SJSA1 (cell line): Measurements from ENCODE around the gene P3R3URF. TPM values are rescaled to one million over a fixed set of nuclear protein-coding genes. Genes with fewer than 3 reads are reported as not detected.
"Not testable (repeated sequence)": the region's sequence is repeated elsewhere in the genome, so short reads cannot be mapped to it uniquely, and the experiment has no call there.

Source experiments
- DNase-seq, 2 experiments: peaks; one replicate each; pipeline ENCODE4 v3.0.0-alpha.2; 2015 to 2020; ENCODE audit warnings: low spot score in 2 of 2, low read depth in 1 of 2
- H3K27ac ChIP-seq: fragments of 250-450 bp; sonication (Bioruptor Pico); 2 replicates; pipeline ENCODE4 v1.5.1; 2020; ENCODE audit warnings: mild to moderate bottlenecking, moderate library complexity
- H3K27me3 ChIP-seq: fragments of 250-450 bp; sonication (Bioruptor Pico); replicated peaks from 2 replicates; pipeline ENCODE4 v1.5.1; 2020; ENCODE audit warnings: mild to moderate bottlenecking, moderate library complexity
- H3K36me3 ChIP-seq: fragments of 250-450 bp; sonication (Bioruptor Pico); 2 replicates; pipeline ENCODE4 v1.5.1; 2020; ENCODE audit warnings: mild to moderate bottlenecking
- H3K4me1 ChIP-seq: fragments of 250-450 bp; sonication (Bioruptor Pico); replicated peaks from 2 replicates; pipeline ENCODE4 v1.6.1; 2021; ENCODE audit warnings: mild to moderate bottlenecking
- H3K4me3 ChIP-seq: fragments of 250-450 bp; sonication (Bioruptor Pico); 2 replicates; pipeline ENCODE4 v1.5.1; 2020; ENCODE audit warnings: mild to moderate bottlenecking
- H3K9me3 ChIP-seq: fragments of 250-450 bp; sonication (Bioruptor Pico); replicated peaks from 2 replicates; pipeline ENCODE4 v1.5.1; 2020; ENCODE audit warnings: mild to moderate bottlenecking
- total RNA-seq: library from RNA; depleted of rRNA; stranded (reverse); fragments of >200 nt; shearing (Covaris generic); gene quantifications from 2 replicates; pipeline ENCODE4 v1.2.3, GENCODE V29; 2014; rRNA removed

Gene P3R3URF
- not detected in 2 replicates for total RNA-seq

DNA sequence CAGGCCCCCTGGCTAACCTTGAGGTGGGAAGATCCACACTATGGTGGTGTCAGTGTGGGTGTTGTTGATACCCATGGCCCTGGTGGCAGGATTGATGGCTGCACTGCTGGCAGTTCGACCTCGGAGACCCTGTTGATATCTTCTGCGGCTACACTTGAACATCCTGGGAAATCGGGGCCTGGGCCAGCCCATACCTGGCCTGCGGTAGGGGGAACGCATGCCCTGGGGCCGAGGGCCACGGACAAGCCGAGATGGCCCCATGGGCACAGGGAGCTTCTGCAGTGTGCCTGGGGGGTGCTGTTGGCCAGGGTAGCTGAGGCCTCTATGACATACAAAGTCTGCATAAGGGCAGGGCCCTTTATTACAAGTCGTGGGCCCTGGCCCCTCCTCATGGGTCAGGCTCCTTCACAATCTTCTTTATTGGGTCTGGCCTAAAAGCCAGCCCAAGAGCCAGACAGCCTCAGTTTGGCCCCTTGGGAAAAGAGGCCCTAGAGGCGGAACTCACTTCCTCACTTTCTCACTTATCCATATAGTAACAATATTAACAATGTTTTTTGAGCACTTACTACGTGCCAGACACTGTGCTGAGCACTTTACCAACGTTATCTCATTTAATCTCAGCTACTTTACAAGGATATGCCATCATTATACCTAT lies at the start of gene P3R3URF:
Gene P3R3URF (minus strand): TSS at position 278 of the 655 bp plus-strand sequence. CDS start 17 bp downstream, at position 261.
- DNase-seq, result no peak
- no peaks in the 10 kb centered on the region for H3K9me3 ChIP-seq
- no peak within 1 kb of the TSS for H3K4me3 ChIP-seq
- no peaks in the 10 kb centered on the region for H3K36me3 ChIP-seq
- H3K27me3 ChIP-seq, result no peaks in the 10 kb centered on the region
- no peak within 1 kb of the TSS for H3K27ac ChIP-seq
- peaks cover 12% of the 10 kb centered on the region for H3K4me1 ChIP-seq

- Histone ChIP-seq H3K27ac (no peak overlapping the region), H3K27me3 (no peaks in the 10 kb centered on the region), H3K36me3 (no peaks in the 10 kb centered on the region), H3K4me3 (no peak overlapping the region), H3K9me3 (no peaks in the 10 kb centered on the region), H3K4me1 (0 out of 2 replicates have a peak, but pooled peaks cover 3% of the 10 kb centered on the region)
- no peak for DNase-seq
These were observed 48.7 kb upstream of the P3R3URF start for GRCh38 chr1:46224966-46225365.

DNA sequence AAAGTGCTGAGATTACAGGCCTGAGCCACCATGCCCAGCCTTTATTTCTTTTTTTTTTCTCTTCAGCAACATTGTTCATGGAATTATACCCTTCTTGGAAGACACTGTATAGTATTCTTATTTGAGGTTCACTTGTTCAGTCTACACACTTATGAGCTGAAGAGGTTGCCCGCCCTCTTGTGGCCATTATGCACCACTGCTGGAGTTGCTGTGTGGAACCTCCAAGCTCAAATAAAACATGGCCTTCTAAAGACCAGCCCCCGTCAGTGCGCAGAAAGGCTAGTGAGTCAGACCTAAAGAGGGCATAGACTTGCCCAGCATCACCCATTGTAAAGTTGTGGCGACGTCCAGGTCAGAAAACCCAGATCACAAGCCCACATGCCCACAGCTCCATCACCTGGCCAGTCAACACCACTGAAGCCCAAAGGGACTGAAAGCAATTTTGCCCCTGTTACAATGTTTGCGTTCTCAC lies 47.2 kb upstream of the P3R3URF start:
- Histone ChIP-seq H3K27me3 (no peaks in the 10 kb centered on the region), H3K4me1 (0 out of 2 replicates have a peak, but pooled peaks cover 5% of the 10 kb centered on the region), H3K4me3 (no peak overlapping the region), H3K36me3 (no peaks in the 10 kb centered on the region), H3K27ac (no peak overlapping the region), H3K9me3 (no peaks in the 10 kb centered on the region)
- peak; percentile 61 to 73 for DNase-seq

GRCh38 chr1:46223055-46223454 lies 46.8 kb upstream of the P3R3URF start:
- H3K36me3 ChIP-seq, H3K27ac ChIP-seq, H3K9me3 ChIP-seq, H3K4me3 ChIP-seq, H3K27me3 ChIP-seq, H3K4me1 ChIP-seq, DNase-seq: not testable (repeated sequence)

GRCh38 chr1:46221749-46222148 lies 45.5 kb upstream of the P3R3URF start:
- Histone ChIP-seq H3K36me3 (no peaks in the 10 kb centered on the region), H3K27me3 (no peaks in the 10 kb centered on the region), H3K4me1 (0 out of 2 replicates have a peak, but pooled peaks cover 7% of the 10 kb centered on the region), H3K9me3 (no peaks in the 10 kb centered on the region), H3K4me3 (no peak overlapping the region), H3K27ac (no peak overlapping the region)
- no peak for DNase-seq

- no peaks in the 10 kb centered on the region for H3K9me3 ChIP-seq
- DNase-seq, result no peak
- H3K27me3 ChIP-seq, result no peaks in the 10 kb centered on the region
- no peak overlapping the region for H3K27ac ChIP-seq
- no peak overlapping the region for H3K4me3 ChIP-seq
- H3K4me1 ChIP-seq, result 0 out of 2 replicates have a peak, but pooled peaks cover 7% of the 10 kb centered on the region
- H3K36me3 ChIP-seq, result no peaks in the 10 kb centered on the region
These were observed 44.5 kb upstream of the P3R3URF start for GRCh38 chr1:46220808-46221207.

- no peak overlapping the region for H3K4me3 ChIP-seq
- no peaks in the 10 kb centered on the region for H3K36me3 ChIP-seq
- no peaks in the 10 kb centered on the region for H3K9me3 ChIP-seq
- no peak for DNase-seq
- 0 out of 2 replicates have a peak, but pooled peaks cover 7% of the 10 kb centered on the region for H3K4me1 ChIP-seq
- H3K27ac ChIP-seq, result no peak overlapping the region
- H3K27me3 ChIP-seq, result no peaks in the 10 kb centered on the region
These were observed 43.5 kb upstream of the P3R3URF start for GRCh38 chr1:46219551-46220520.

DNA sequence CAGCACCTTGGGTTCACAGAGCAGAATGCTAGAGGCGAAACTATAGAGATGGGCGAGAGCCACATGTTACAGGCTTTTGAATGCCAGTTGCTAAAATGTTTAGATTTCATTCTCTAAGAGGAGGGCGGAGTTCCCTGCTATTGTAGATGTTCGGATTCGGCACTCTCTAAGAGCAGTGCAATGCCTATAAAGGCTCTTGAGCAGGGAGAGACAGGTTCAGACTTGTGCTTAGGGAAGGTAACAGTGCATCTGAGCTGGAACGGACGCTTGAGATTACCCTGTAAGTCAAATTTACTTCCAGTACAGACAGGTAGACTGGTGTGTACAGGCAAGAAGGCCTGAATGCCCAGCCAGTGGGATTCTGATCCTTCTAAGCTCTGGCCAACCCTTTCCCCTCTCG lies 42.2 kb upstream of the P3R3URF start:
- Histone ChIP-seq H3K9me3 (no peaks in the 10 kb centered on the region), H3K27ac (no peak overlapping the region), H3K4me3 (no peak overlapping the region), H3K36me3 (no peaks in the 10 kb centered on the region), H3K4me1 (0 out of 2 replicates have a peak, but pooled peaks cover 4% of the 10 kb centered on the region), H3K27me3 (no peaks in the 10 kb centered on the region)
- DNase-seq, result no peak

- no peak overlapping the region for H3K4me3 ChIP-seq
- H3K36me3 ChIP-seq, result no peaks in the 10 kb centered on the region
- no peak for DNase-seq
- 0 out of 2 replicates have a peak, but pooled peaks cover 4% of the 10 kb centered on the region for H3K4me1 ChIP-seq
- H3K27ac ChIP-seq, result no peak overlapping the region
- no peaks in the 10 kb centered on the region for H3K27me3 ChIP-seq
- no peaks in the 10 kb centered on the region for H3K9me3 ChIP-seq
These were observed 39.2 kb upstream of the P3R3URF start for GRCh38 chr1:46215504-46215903.

DNA sequence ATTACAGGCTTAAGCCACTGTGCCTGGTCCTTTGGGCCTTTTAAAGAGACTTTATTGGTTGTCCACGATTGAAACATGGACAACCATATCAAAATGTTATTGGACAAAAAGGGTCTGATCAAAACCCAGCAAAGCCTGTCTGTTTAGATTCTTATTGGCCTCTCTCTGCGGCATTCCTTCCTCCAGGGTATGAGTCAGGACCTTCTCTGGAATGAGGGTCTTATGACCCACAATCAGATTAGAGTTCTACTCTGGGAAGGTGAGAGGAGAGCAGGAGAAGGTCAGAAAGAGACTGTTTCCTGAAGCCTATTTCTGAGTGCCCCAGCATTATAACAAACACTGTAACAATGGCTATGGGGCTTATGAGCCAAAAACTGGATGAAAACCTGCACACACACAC lies 34.8 kb upstream of the P3R3URF start:
- no peaks in the 10 kb centered on the region for H3K36me3 ChIP-seq
- H3K4me3 ChIP-seq, result no peak overlapping the region
- H3K9me3 ChIP-seq, result no peaks in the 10 kb centered on the region
- H3K4me1 ChIP-seq, result no peaks in the 10 kb centered on the region
- DNase-seq, result no peak
- H3K27me3 ChIP-seq, result no peaks in the 10 kb centered on the region
- H3K27ac ChIP-seq, result no peak overlapping the region

GRCh38 chr1:46210561-46210960 lies 34.3 kb upstream of the P3R3URF start:
- Histone ChIP-seq H3K9me3 (no peaks in the 10 kb centered on the region), H3K27me3 (no peaks in the 10 kb centered on the region)
- DNase-seq, result no peak

DNA sequence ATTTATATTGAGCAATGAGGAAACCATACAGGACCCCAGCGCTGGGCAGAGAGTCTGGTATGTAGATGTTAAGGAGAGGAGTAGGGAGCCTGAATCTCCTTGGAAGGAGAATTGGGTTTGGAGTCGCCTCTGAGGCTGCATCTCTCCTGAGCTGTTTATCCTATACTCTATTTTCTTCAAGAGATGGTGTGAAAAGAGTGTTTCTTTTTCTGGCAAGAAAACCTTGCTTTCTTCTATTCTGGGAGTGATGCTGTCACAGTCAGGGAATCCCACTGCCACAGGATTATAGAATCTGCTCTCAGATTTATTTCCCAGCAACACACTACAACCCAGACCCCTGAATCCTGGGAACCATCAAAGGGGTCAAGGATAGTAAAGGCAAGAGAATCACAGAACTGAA lies 30.1 kb upstream of the P3R3URF start:
- H3K4me1 ChIP-seq, result peaks cover 10% of the 10 kb centered on the region
- H3K27me3 ChIP-seq, result no peaks in the 10 kb centered on the region
- H3K9me3 ChIP-seq, result no peaks in the 10 kb centered on the region
- no peaks in the 10 kb centered on the region for H3K36me3 ChIP-seq
- no peak overlapping the region for H3K4me3 ChIP-seq
- H3K27ac ChIP-seq, result no peak overlapping the region
- no peak for DNase-seq

More at GRCh38 chr1:46210561-46210960, 34.3 kb upstream of the P3R3URF start:
- Histone ChIP-seq H3K4me1 (no peaks in the 10 kb centered on the region), H3K36me3 (no peaks in the 10 kb centered on the region), H3K27ac (no peak overlapping the region), H3K4me3 (no peak overlapping the region)

DNA sequence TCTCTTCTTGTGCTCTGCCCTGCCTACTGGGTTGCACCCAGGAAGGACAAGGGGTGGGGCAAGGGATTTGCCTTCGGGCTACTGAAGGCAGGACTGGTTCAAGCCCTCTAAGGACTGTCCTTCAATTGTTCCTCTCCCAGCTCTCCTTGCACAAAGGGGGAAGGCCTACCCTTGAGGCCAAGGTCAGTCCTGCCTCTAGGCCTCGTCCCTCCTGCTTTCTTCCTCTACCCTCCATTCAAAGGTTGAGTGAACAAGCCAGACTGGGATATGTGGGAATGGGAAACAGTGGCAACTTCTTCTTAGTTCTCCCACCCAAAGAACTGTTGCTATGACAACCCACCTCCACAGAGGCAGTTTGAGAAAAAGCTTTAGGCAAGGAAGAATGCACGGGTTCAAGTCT lies 29.5 kb upstream of the P3R3URF start:
- H3K36me3 ChIP-seq, result no peaks in the 10 kb centered on the region
- no peak overlapping the region for H3K4me3 ChIP-seq
- no peaks in the 10 kb centered on the region for H3K9me3 ChIP-seq
- H3K27me3 ChIP-seq, result no peaks in the 10 kb centered on the region
- no peak overlapping the region for H3K27ac ChIP-seq
- no peak for DNase-seq
- H3K4me1 ChIP-seq, result peaks cover 10% of the 10 kb centered on the region

DNA sequence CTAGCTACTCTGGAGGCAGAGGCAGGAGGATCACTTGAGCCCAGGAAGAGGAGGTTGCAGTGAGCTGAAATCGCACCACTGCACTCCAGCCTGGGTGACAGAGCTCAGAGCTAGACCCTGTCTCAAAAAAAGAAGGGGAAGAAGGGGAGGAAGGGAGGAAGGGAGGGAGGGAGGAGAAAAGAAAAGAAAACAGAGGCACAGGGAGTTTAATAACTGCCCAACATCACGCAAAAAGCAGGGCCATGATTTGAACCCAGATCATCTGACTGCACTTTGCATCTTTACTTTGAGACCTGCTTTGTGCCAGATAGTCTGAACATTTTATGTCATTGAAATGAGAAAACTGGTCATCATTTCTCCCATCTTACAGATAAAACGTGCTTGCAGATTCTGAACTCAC lies 28.9 kb upstream of the P3R3URF start:
- no peak overlapping the region for H3K27ac ChIP-seq
- H3K4me1 ChIP-seq, result peaks cover 10% of the 10 kb centered on the region
- no peaks in the 10 kb centered on the region for H3K9me3 ChIP-seq
- DNase-seq, result no peak
- H3K4me3 ChIP-seq, result no peak overlapping the region
- no peaks in the 10 kb centered on the region for H3K36me3 ChIP-seq
- H3K27me3 ChIP-seq, result no peaks in the 10 kb centered on the region
